ENCODE measurements around the gene ITIH1.

The ITIH1 gene

DNA sequence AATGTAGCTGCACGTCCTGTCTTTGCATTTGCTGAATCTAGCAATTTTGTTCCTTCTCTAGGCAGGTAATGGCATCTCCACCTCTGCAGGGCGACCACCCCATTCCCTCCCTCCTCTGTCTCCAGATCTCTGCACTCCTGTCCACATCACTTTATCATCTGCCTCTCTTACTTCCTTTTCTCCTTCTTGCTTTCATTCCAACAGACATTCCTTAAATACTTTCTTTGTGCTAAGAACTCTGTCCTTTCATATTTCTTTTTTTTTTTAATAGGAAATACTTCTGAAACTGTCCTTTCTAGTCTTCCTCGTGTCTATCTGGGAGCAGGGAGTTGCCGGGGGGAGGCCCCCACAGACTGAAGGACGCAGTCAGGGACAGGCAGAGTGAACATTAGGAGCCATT lies 24.4 kb downstream of the ITIH1 start:
- H3K4me3 ChIP-seq (ENCODE audit: control insufficient read depth, low read depth, low read length) = no peak overlapping the region
- DNase-seq (ENCODE audit: low read depth) = no peak
- TF ChIP-seq, protein P1, sequence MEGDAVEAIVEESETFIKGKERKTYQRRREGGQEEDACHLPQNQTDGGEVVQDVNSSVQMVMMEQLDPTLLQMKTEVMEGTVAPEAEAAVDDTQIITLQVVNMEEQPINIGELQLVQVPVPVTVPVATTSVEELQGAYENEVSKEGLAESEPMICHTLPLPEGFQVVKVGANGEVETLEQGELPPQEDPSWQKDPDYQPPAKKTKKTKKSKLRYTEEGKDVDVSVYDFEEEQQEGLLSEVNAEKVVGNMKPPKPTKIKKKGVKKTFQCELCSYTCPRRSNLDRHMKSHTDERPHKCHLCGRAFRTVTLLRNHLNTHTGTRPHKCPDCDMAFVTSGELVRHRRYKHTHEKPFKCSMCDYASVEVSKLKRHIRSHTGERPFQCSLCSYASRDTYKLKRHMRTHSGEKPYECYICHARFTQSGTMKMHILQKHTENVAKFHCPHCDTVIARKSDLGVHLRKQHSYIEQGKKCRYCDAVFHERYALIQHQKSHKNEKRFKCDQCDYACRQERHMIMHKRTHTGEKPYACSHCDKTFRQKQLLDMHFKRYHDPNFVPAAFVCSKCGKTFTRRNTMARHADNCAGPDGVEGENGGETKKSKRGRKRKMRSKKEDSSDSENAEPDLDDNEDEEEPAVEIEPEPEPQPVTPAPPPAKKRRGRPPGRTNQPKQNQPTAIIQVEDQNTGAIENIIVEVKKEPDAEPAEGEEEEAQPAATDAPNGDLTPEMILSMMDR (conservative IDR thresholded peaks at IDR 0.05; ENCODE audit: control insufficient read depth, insufficient read depth, low read depth, low read length) = no peak

DNA sequence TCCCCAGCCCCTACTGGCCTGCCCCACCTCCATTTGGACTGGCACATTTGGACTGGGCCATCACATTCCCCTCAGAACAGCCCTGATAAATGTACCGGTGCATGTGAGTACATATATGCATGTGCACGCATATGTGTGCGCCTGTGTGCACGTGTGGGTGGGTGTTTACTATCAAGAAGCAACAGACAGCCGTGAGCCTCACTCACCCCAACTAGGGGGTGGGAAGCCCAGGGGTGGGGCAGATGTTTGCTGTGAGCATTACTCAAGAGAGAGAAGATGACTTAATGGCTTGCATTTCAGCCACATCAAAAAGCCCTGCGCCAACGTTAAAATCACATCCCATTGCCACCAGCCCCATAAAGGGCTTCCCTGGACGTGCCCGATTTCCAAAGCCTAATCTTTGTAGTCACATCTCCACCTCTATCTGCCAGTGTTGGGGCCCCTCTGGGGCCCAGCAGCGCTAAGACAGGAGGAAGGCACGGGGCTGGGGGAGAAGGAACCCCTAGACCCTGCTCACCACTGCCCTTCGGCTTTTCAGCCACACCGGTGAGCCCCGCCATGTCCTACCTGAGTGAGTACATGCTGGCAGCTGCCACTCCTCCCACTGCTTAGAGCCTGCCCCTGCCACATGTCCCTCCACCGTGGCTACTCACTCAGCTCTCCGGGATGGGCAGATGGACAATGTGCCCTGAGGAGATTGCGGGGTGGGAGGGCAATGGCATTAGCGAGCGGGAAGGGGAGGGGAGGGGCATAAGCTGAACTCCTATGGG lies 28.1 kb downstream of the ITIH1 start:
- H3K4me3 ChIP-seq (ENCODE audit: control insufficient read depth, low read depth, low read length) = no peak overlapping the region
- TF ChIP-seq, protein P1 (conservative IDR thresholded peaks at IDR 0.05; ENCODE audit: control insufficient read depth, insufficient read depth, low read depth, low read length) = no peak
- no peak for DNase-seq (ENCODE audit: low read depth)

DNA sequence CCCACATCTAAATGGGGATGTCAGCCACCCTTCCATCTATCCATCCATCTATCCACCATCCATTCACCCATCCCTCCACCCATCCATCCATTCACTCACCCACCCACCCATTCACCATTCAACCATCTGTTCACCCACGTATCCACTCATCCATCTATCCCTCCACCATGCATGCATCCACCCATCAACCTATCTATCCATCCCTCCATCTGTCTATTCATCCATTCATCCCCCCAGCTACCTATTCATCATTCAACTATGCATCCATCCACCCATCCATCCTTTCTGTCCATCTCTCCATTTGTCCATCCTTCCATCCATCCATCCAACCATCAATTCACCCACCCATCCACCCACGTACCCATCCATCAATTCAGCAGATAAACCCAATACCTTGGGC lies 31.8 kb downstream of the ITIH1 start:
- no peak for DNase-seq (ENCODE audit: low read depth)
- no peak overlapping the region for H3K4me3 ChIP-seq (ENCODE audit: control insufficient read depth, low read depth, low read length)
- TF ChIP-seq, protein P1 (conservative IDR thresholded peaks at IDR 0.05; ENCODE audit: control insufficient read depth, insufficient read depth, low read depth, low read length) = no peak

DNA sequence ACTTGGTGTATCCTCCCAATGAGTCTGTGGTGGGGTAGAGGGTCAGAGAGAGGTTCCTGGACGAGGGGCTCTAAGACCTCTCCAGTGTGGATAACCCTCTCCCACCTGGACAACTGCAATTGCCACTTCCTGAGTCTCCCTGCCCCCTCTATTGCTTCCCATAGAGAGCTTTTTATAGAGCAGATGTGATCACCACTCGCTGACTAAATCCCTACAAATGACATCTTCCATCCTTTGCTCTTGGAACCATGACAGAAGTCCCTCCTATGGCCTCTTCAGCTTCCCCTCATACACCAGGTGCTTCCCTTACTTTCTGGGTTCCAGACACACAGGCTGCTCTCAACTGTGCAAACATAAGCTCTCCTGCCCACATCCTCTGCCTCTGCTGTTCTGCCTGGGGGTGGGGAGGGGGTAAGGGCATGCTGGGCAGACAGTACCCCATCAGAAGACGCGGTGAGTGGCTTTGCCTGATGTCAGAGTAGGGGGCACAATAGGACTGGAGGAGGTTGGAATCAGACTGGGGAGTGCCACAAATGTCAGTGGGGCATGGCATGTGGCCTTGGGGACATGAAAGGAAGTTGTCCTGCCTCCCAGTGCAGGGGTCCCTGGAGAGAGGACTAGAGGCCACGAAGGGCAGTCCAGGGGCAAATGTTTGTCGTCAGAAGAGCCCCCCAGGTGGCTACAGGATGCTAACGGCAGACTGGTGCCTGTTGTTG lies 32.4 kb downstream of the ITIH1 start:
- DNase-seq (ENCODE audit: low read depth) = no peak
- H3K4me3 ChIP-seq (ENCODE audit: control insufficient read depth, low read depth, low read length) = no peak overlapping the region
- TF ChIP-seq, protein P1 (conservative IDR thresholded peaks at IDR 0.05; ENCODE audit: control insufficient read depth, insufficient read depth, low read depth, low read length) = no peak

DNA sequence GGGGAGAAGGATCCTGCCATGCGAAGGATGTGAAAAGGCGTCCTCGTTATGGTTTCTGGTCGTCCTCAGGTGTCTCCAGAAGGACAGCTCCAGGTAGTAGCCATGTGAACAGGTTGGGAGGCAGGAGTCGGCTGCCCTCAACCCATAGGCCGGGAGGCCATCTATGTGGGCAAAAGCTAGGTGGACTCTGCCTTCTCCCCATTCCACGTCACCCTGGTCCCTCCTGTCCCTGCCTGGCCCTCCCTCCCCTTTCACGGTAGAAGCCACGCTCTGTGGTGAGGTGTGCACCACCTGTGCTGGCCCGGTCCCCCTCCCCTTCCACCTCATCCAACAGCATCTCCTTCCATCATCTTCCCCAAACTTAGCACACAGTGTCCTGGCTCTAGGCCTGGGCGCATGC lies 33.5 kb downstream of the ITIH1 start:
- no peak overlapping the region for H3K4me3 ChIP-seq (ENCODE audit: control insufficient read depth, low read depth, low read length)
- DNase-seq (ENCODE audit: low read depth) = no peak
- TF ChIP-seq, protein P1 (conservative IDR thresholded peaks at IDR 0.05; ENCODE audit: control insufficient read depth, insufficient read depth, low read depth, low read length) = no peak

DNA sequence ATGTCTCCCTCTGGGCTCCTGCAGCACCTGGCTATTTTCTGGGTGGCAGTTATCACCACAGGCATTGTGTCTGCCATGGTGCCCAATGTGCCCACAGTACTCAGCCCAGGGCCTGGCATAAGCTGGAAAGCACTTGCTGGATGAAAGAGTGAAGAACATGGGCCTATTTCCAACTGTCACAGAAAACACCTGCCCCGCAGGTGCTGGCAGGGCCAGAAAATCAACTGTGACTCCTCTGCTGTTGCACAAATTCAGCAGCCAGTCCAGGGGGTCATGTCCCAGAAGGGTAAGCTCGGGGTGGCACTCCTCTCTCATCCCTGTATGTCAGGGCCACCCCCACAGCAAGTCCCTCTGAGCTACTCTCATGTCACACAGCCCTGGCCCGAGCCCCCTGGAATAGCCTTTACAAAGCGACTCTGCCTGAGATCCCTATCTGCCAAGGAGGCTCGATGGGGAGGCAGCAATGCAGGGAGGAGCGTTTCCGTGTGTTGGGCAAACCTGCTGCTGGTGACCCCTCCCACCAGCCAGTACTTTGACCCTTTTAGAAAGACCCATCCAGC lies 34.1 kb downstream of the ITIH1 start:
- no peak overlapping the region for H3K4me3 ChIP-seq (ENCODE audit: control insufficient read depth, low read depth, low read length)
- no peak for DNase-seq (ENCODE audit: low read depth)
- TF ChIP-seq, protein P1 (conservative IDR thresholded peaks at IDR 0.05; ENCODE audit: control insufficient read depth, insufficient read depth, low read depth, low read length) = no peak
